ENCODE results near the gene LYPLAL1.

DNA sequence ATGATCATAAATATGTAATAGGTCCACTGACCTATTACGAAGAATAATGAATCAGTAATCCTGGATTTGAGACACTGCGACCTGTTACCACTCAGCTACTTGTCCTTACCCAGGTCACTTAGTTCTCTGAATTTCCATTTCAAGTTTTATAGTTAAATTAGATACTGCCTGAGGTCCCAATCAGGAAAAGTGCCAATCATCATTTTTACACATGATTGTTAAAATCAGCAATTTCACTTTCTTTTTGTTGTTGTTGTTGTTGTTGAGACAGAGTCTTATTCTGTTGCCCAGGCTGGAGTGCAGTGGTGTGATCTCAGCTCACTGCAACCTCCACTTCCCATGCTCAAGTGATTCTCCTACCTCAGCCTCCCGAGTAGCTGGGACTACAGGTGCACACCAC lies 22.8 kb upstream of the LYPLAL1 start:
- TF ChIP-seq, protein P1, sequence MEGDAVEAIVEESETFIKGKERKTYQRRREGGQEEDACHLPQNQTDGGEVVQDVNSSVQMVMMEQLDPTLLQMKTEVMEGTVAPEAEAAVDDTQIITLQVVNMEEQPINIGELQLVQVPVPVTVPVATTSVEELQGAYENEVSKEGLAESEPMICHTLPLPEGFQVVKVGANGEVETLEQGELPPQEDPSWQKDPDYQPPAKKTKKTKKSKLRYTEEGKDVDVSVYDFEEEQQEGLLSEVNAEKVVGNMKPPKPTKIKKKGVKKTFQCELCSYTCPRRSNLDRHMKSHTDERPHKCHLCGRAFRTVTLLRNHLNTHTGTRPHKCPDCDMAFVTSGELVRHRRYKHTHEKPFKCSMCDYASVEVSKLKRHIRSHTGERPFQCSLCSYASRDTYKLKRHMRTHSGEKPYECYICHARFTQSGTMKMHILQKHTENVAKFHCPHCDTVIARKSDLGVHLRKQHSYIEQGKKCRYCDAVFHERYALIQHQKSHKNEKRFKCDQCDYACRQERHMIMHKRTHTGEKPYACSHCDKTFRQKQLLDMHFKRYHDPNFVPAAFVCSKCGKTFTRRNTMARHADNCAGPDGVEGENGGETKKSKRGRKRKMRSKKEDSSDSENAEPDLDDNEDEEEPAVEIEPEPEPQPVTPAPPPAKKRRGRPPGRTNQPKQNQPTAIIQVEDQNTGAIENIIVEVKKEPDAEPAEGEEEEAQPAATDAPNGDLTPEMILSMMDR (IDR thresholded peaks at IDR 0.05; ENCODE audit: low read length) = no peak
- TF ChIP-seq EZH2 (IDR thresholded peaks at IDR 0.05; ENCODE audit: borderline replicate concordance, low read length) = no peak

All from OCI-LY1 (cell line).